SK-N-SH treated with all-trans-retinoic acid at 6 μM for 48 hours (cell line): ENCODE data around the gene NOS3.

ENCODE experiments used
- CSDC2 ChIP-seq: fragments of 250-450 bp; sonication (Bioruptor Pico); IDR thresholded peaks from 2 replicates; pipeline ENCODE4 v1.5.0; 2020; ENCODE audit warnings: mild to moderate bottlenecking, moderate library complexity
- ISL1 ChIP-seq: fragments of 250-450 bp; sonication (Bioruptor Pico); IDR thresholded peaks from 2 replicates; pipeline ENCODE4 v2.1.2; 2022; ENCODE audit warnings: mild to moderate bottlenecking, moderate library complexity
- ZC3H10 ChIP-seq: fragments of 250-450 bp; sonication (Bioruptor Pico); IDR thresholded peaks from 2 replicates; pipeline ENCODE4 v1.5.1; 2021; ENCODE audit warnings: mild to moderate bottlenecking, moderate library complexity
- TF ChIP-seq, protein P1 (sequence below): fragments of 250-450 bp; sonication (Bioruptor Pico); IDR thresholded peaks from 2 replicates; pipeline ENCODE4 v1.8.0; 2020; ENCODE audit warnings: mild to moderate bottlenecking, moderate library complexity, borderline replicate concordance

DNA sequence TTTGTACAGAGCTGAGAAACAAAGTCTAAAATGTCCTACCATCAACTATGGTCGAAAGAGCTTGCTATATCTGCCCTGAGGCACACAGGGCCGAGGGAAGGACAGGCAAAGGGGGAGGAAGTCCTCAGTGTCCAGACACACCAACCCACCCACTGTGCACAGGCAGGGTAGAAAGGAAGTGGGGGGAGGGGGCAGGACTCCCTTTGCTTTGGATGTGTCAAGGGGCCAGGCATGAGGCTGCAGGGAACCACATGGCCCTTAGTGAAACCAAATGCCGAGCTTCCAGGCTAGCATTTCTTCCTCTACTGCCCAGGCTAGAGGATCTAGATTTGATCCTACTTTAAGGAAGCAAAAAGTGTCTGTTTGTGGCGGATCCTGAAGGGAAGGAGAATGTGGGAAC lies 41.3 kb upstream of the NOS3 start:
- TF ChIP-seq CSDC2 (CRISPR knock-in tag) (no peak), ZC3H10 (CRISPR knock-in tag) (no peak), ISL1 (no peak)
- TF ChIP-seq, protein P1, sequence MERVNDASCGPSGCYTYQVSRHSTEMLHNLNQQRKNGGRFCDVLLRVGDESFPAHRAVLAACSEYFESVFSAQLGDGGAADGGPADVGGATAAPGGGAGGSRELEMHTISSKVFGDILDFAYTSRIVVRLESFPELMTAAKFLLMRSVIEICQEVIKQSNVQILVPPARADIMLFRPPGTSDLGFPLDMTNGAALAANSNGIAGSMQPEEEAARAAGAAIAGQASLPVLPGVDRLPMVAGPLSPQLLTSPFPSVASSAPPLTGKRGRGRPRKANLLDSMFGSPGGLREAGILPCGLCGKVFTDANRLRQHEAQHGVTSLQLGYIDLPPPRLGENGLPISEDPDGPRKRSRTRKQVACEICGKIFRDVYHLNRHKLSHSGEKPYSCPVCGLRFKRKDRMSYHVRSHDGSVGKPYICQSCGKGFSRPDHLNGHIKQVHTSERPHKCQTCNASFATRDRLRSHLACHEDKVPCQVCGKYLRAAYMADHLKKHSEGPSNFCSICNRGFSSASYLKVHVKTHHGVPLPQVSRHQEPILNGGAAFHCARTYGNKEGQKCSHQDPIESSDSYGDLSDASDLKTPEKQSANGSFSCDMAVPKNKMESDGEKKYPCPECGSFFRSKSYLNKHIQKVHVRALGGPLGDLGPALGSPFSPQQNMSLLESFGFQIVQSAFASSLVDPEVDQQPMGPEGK (CRISPR knock-in tag) = no peak
